OCI-LY1 (cell line): ENCODE results near the gene KLHL35.

Experiments
- H2AFZ ChIP-seq: fragments of 200-600 bp; sonication (generic), shearing (Covaris generic); 2 replicates; pipeline ENCODE4 v1.6.0; 2014; ENCODE audit warnings: antibody characterized with exemption, mild to moderate bottlenecking, low read length
- H3F3A ChIP-seq: fragments of 200-600 bp; sonication (generic), shearing (Covaris generic); 2 replicates; pipeline ENCODE4 v1.6.0; 2014; ENCODE audit warnings: mild to moderate bottlenecking, antibody characterized with exemption, low read length, moderate library complexity; ENCODE audit not compliant: insufficient read depth
- H3K27ac ChIP-seq: fragments of 200-600 bp; sonication (generic); 2 replicates; pipeline ENCODE4 v1.5.1; 2014; ENCODE audit warnings: low read length, mixed run types, mild to moderate bottlenecking, low read depth; ENCODE audit not compliant: poor library complexity, severe bottlenecking
- H3K27me3 ChIP-seq: fragments of 200-600 bp; sonication (generic); 2 replicates; pipeline ENCODE4 v1.6.0; 2014; ENCODE audit warnings: antibody characterized with exemption, mild to moderate bottlenecking, low read length, moderate library complexity; ENCODE audit not compliant: insufficient read depth
- H3K36me3 ChIP-seq: fragments of 200-600 bp; sonication (generic); 2 replicates; pipeline ENCODE4 v1.6.1; 2014; ENCODE audit warnings: mild to moderate bottlenecking, antibody characterized with exemption, low read length, moderate library complexity, mixed read lengths; ENCODE audit not compliant: insufficient read depth
- H3K4me1 ChIP-seq: fragments of 200-600 bp; sonication (generic); 2 replicates; pipeline ENCODE4 v1.5.1; 2014; ENCODE audit warnings: mild to moderate bottlenecking, low read length, moderate library complexity; ENCODE audit not compliant: insufficient read depth, severe bottlenecking
- H3K4me2 ChIP-seq: fragments of 200-600 bp; sonication (generic), shearing (Covaris generic); 2 replicates; pipeline ENCODE4 v1.6.1; 2014; ENCODE audit warnings: low read length
- H3K4me3 ChIP-seq: fragments of 200-600 bp; sonication (generic); 2 replicates; pipeline ENCODE4 v1.5.1; 2014; ENCODE audit warnings: low read length, low read depth, mild to moderate bottlenecking, mixed read lengths; ENCODE audit not compliant: poor library complexity, severe bottlenecking
- H3K79me2 ChIP-seq: fragments of 200-600 bp; shearing (Covaris generic); 2 replicates; pipeline ENCODE4 v1.6.1; 2016; ENCODE audit warnings: mixed run types, low read length, mixed read lengths; ENCODE audit not compliant: insufficient read depth
- H3K9ac ChIP-seq: fragments of 200-600 bp; sonication (generic), shearing (Covaris generic); 2 replicates; pipeline ENCODE4 v1.6.1; 2014; ENCODE audit warnings: mild to moderate bottlenecking, low read length, mixed read lengths
- H3K9me2 ChIP-seq: fragments of 200-600 bp; sonication (generic), shearing (Covaris generic); 2 replicates; pipeline ENCODE4 v1.6.1; 2014; ENCODE audit warnings: low read depth, mild to moderate bottlenecking, low read length, mixed read lengths
- H3K9me3 ChIP-seq: fragments of 200-600 bp; shearing (Covaris generic); 2 replicates; pipeline ENCODE4 v1.6.1; 2014; ENCODE audit warnings: low read length, mixed read lengths
- H4K20me1 ChIP-seq: fragments of 200-600 bp; sonication (generic), shearing (Covaris generic); 2 replicates; pipeline ENCODE4 v1.6.0; 2016; ENCODE audit warnings: mild to moderate bottlenecking, low read length; ENCODE audit not compliant: insufficient read depth
- CTCF ChIP-seq: fragments of 200-600 bp; sonication (generic), shearing (Covaris generic); IDR thresholded peaks from 2 replicates; pipeline ENCODE4 v1.5.1; 2017; ENCODE audit warnings: mild to moderate bottlenecking, antibody characterized with exemption, low read length, moderate library complexity, mixed read lengths
- EZH2 ChIP-seq: fragments of 200-600 bp; sonication (generic), shearing (Covaris generic); IDR thresholded peaks from 2 replicates; pipeline ENCODE4 v1.8.0; 2017; ENCODE audit warnings: borderline replicate concordance, mixed run types, mild to moderate bottlenecking, antibody characterized with exemption, low read length, moderate library complexity, mixed read lengths

KLHL35 gene

DNA sequence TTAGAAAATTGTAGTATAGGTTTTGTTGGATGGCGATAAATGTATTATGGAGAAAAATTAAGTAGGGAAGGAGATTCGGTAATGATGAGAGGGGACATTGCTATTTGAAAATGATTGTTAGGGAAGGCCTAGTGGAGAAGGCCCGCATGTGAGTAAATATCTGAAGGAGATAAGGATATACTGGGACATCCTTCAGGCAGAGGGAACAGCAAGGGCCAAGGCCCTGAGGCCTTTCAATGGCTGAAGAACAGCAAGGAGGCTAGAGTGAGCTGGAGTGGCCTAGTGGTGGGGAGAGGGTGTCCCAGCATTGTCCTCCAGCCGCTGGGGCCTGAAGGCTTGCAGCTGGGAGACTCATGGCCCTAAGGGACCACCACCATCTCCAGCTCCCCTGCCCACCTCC is 58.4 kb downstream of the KLHL35 start:
- H3K9me2 ChIP-seq: no peaks in the 10 kb centered on the region
- no peak overlapping the region for H3K27ac ChIP-seq
- no peak overlapping the region for H3K4me2 ChIP-seq
- no peaks in the 10 kb centered on the region for H3F3A ChIP-seq
- H4K20me1 ChIP-seq: no peaks in the 10 kb centered on the region
- H3K4me3 ChIP-seq: no peak overlapping the region
- H3K4me1 ChIP-seq: no peaks in the 10 kb centered on the region
- no peak overlapping the region for H2AFZ ChIP-seq
- no peak overlapping the region for H3K9ac ChIP-seq
- no peaks in the 10 kb centered on the region for H3K9me3 ChIP-seq
- H3K27me3 ChIP-seq: peaks cover 3% of the 10 kb centered on the region
- TF ChIP-seq EZH2 (no peak), CTCF (no peak)
- no peaks in the 10 kb centered on the region for H3K79me2 ChIP-seq
- no peaks in the 10 kb centered on the region for H3K36me3 ChIP-seq

DNA sequence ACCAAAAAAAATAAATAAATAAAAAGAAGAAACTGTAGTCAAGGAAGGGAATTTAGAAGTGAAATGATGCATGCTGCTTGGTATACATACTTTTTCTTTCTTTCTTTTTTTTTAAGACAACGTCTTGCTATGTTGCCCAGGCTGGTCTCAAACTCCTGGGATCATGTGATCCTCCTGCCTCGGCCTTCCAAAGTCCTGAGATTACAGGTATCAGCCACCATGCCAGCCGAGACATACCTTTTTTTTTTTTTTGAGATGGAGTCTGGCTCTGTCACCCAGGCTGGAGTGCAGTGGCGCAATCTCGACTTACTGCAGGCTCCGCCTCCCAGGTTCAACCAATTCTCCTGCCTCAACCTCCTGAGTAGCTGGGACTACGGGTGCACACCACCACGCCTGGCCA is 59.8 kb downstream of the KLHL35 start:
- Histone ChIP-seq H3K4me2 (no peak overlapping the region), H3K9me2 (no peaks in the 10 kb centered on the region), H3K79me2 (no peaks in the 10 kb centered on the region), H3K27ac (no peak overlapping the region), H3K4me1 (no peaks in the 10 kb centered on the region), H3K27me3 (peaks cover 3% of the 10 kb centered on the region), H3K9ac (no peak overlapping the region), H3K4me3 (no peak overlapping the region), H2AFZ (no peak overlapping the region), H3K9me3 (no peaks in the 10 kb centered on the region), H4K20me1 (no peaks in the 10 kb centered on the region), H3F3A (no peaks in the 10 kb centered on the region), H3K36me3 (no peaks in the 10 kb centered on the region)
- TF ChIP-seq CTCF: no peak
- no peak for TF ChIP-seq EZH2
